Measurements from ENCODE around the gene SLC10A2.

- no peak for TF ChIP-seq GATA1 (IDR thresholded peaks at IDR 0.05; ENCODE audit: low read depth, low read length)
- no peak for TF ChIP-seq POLR2A (IDR thresholded peaks at IDR 0.05; ENCODE audit: low read length)
Measured at GRCh38 chr13:103003631-103004030, 62.6 kb downstream of the SLC10A2 start.

Data from erythroblast (primary cell).